Astrocyte (in vitro differentiated cells and primary cell): ENCODE results near the gene GNAT1. TPM values are rescaled to one million over a fixed set of nuclear protein-coding genes. Genes with fewer than 3 reads are reported as not detected.

Source experiments
- DNase-seq: peaks from one replicate; pipeline ENCODE4 v3.0.0-alpha.2; 2010; ENCODE audit warnings: low read depth
- FAIRE-seq: peaks from 2 replicates; lab custom pipeline; 2011; peaks lifted over from hg19 to GRCh38; lab: Jason Lieb, UNC
- H2AFZ ChIP-seq: 2 replicates; pipeline ENCODE4 v1.6.0; 2012; ENCODE audit warnings: low read depth, low read length, inconsistent platforms
- H3K27ac ChIP-seq: 2 replicates; pipeline ENCODE4 v1.5.1; 2011; ENCODE audit warnings: low read depth, low read length, inconsistent platforms
- H3K27me3 ChIP-seq: 2 replicates; pipeline ENCODE4 v1.6.0; 2011; ENCODE audit warnings: low read length, inconsistent platforms; ENCODE audit not compliant: insufficient read depth
- H3K36me3 ChIP-seq: 2 replicates; pipeline ENCODE4 v1.5.1; 2011; ENCODE audit warnings: low read length, inconsistent platforms; ENCODE audit not compliant: insufficient read depth
- H3K4me1 ChIP-seq: 2 replicates; pipeline ENCODE4 v1.5.1; 2011; ENCODE audit warnings: low read length, inconsistent platforms; ENCODE audit not compliant: insufficient read depth
- H3K4me2 ChIP-seq: 2 replicates; pipeline ENCODE4 v1.6.0; 2012; ENCODE audit warnings: low read length, inconsistent platforms
- H3K4me3 ChIP-seq: 2 replicates; pipeline ENCODE4 v1.5.1; 2011; ENCODE audit warnings: low read depth, mild to moderate bottlenecking, low read length, inconsistent platforms; ENCODE audit not compliant: insufficient read depth
- H3K79me2 ChIP-seq: 2 replicates; pipeline ENCODE4 v1.6.0; 2012; ENCODE audit warnings: mild to moderate bottlenecking, low read length, inconsistent platforms; ENCODE audit not compliant: insufficient read depth
- H3K9ac ChIP-seq: 2 replicates; pipeline ENCODE4 v1.6.0; 2012; ENCODE audit warnings: mild to moderate bottlenecking, low read length, inconsistent platforms
- H3K9me3 ChIP-seq: 2 replicates; pipeline ENCODE4 v1.5.1; 2012; ENCODE audit warnings: low read depth, mild to moderate bottlenecking, low read length, inconsistent platforms; ENCODE audit not compliant: insufficient read depth
- H4K20me1 ChIP-seq: 2 replicates; pipeline ENCODE4 v1.6.0; 2012; ENCODE audit warnings: low read length, inconsistent platforms; ENCODE audit not compliant: insufficient read depth
- H3K27ac Mint-ChIP-seq: one replicate; pipeline ENCODE4 v1.8.0; 2021; ENCODE audit warnings: mild to moderate bottlenecking, mixed read lengths; ENCODE audit not compliant: unreplicated experiment
- H3K27me3 Mint-ChIP-seq: one replicate; pipeline ENCODE4 v1.8.0; 2021; ENCODE audit warnings: low read depth, mixed read lengths; ENCODE audit not compliant: unreplicated experiment
- H3K36me3 Mint-ChIP-seq: one replicate; pipeline ENCODE4 v1.8.0; 2021; ENCODE audit warnings: low read depth, mixed read lengths; ENCODE audit not compliant: unreplicated experiment
- H3K4me1 Mint-ChIP-seq: one replicate; pipeline ENCODE4 v1.8.0; 2021; ENCODE audit warnings: low read depth, mixed read lengths; ENCODE audit not compliant: unreplicated experiment
- H3K4me3 Mint-ChIP-seq: one replicate; pipeline ENCODE4 v1.8.0; 2021; ENCODE audit warnings: mild to moderate bottlenecking, moderate library complexity, mixed read lengths; ENCODE audit not compliant: unreplicated experiment
- H3K9me3 Mint-ChIP-seq: one replicate; pipeline ENCODE4 v1.8.0; 2021; ENCODE audit warnings: mild to moderate bottlenecking, mixed read lengths; ENCODE audit not compliant: unreplicated experiment
- EZH2 ChIP-seq: IDR thresholded peaks from 2 replicates; pipeline ENCODE4 v1.6.1; 2012; ENCODE audit warnings: mild to moderate bottlenecking, low read length, inconsistent platforms; ENCODE audit not compliant: insufficient read depth
- total RNA-seq: library from RNA; stranded (reverse); gene quantifications from 2 replicates; pipeline ENCODE4 v1.2.1, GENCODE V29; 2021
- TF ChIP-seq, protein P1 (sequence below): IDR thresholded peaks from 2 replicates; pipeline ENCODE4 v1.5.1; 2011; ENCODE audit warnings: low read depth, mild to moderate bottlenecking, inconsistent platforms, low read length, moderate library complexity; ENCODE audit not compliant: insufficient read depth

Gene GNAT1
- total RNA-seq, 1 donor from 2014 or later: not detected

DNA sequence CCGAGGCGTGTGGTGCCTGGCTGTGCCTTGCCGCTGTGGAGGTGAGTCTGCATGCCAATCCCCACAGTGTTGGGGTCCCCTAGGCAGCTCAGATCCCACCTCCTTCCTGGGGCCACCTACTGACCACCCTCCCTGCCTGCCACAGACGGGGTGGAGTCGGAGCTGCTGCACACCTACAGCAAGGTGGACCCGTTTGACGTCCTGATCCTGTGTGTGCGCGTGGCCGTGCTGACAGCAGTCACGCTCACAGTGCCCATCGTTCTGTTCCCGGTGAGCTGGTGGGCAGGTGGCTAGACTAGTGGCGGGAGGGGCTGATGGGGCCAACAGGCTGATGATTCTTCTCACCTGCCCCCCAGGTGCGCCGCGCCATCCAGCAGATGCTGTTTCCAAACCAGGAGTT lies 27.0 kb downstream of the GNAT1 start:
- TF ChIP-seq, protein P1, sequence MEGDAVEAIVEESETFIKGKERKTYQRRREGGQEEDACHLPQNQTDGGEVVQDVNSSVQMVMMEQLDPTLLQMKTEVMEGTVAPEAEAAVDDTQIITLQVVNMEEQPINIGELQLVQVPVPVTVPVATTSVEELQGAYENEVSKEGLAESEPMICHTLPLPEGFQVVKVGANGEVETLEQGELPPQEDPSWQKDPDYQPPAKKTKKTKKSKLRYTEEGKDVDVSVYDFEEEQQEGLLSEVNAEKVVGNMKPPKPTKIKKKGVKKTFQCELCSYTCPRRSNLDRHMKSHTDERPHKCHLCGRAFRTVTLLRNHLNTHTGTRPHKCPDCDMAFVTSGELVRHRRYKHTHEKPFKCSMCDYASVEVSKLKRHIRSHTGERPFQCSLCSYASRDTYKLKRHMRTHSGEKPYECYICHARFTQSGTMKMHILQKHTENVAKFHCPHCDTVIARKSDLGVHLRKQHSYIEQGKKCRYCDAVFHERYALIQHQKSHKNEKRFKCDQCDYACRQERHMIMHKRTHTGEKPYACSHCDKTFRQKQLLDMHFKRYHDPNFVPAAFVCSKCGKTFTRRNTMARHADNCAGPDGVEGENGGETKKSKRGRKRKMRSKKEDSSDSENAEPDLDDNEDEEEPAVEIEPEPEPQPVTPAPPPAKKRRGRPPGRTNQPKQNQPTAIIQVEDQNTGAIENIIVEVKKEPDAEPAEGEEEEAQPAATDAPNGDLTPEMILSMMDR: no peak
- no peak for TF ChIP-seq EZH2
- no peak for FAIRE-seq
- no peaks in the 10 kb centered on the region for H3K36me3 Mint-ChIP-seq

DNA sequence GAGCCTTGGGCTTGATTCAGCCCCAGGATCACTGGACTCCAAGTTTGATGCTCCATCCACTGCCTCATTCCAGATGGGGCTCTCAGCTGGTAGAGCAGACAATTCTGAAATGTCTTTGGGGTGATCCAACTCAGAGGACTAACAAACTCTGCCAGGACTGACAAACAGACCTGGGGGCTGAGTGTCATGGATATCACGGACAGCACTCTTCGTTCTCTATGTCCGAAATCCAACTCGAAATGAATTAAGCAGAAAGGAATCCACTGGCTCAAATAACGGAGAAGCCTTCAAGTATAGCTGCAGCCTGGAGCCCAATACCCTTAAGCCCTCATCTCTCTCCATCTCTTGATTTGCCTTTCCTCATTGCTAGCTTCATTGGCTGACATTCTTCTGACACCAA lies 27.9 kb downstream of the GNAT1 start:
- no peak overlapping the region for H3K27ac ChIP-seq
- no peaks in the 10 kb centered on the region for H4K20me1 ChIP-seq
- TF ChIP-seq, protein P1: no peak
- no peak for TF ChIP-seq EZH2
- no peak overlapping the region for H3K4me3 ChIP-seq
- peaks cover 6% of the 10 kb centered on the region for H3K4me1 Mint-ChIP-seq
- H3K36me3 Mint-ChIP-seq: no peaks in the 10 kb centered on the region
- H2AFZ ChIP-seq: no peak overlapping the region
- peaks cover 36% of the 10 kb centered on the region for H3K27me3 Mint-ChIP-seq
- FAIRE-seq (no peak), DNase-seq (no peak)
- no peaks in the 10 kb centered on the region for H3K36me3 ChIP-seq
- H3K27me3 ChIP-seq: peaks cover 2% of the 10 kb centered on the region
- H3K79me2 ChIP-seq: no peaks in the 10 kb centered on the region
- no peak overlapping the region for H3K4me2 ChIP-seq
- no peaks in the 10 kb centered on the region for H3K9me3 Mint-ChIP-seq
- H3K4me1 ChIP-seq: no peaks in the 10 kb centered on the region
- H3K27ac Mint-ChIP-seq: no peak overlapping the region
- H3K4me3 Mint-ChIP-seq: peak overlapping the region; percentile 2
- no peaks in the 10 kb centered on the region for H3K9me3 ChIP-seq
- no peak overlapping the region for H3K9ac ChIP-seq

More for the DNA sequence above, 27.0 kb downstream of the GNAT1 start:
- no peaks in the 10 kb centered on the region for H3K4me1 ChIP-seq
- H3K4me3 Mint-ChIP-seq: no peak overlapping the region
- H4K20me1 ChIP-seq: no peaks in the 10 kb centered on the region
- H3K36me3 ChIP-seq: no peaks in the 10 kb centered on the region
- H3K27ac Mint-ChIP-seq: no peak overlapping the region
- no peaks in the 10 kb centered on the region for H3K9me3 ChIP-seq
- no peaks in the 10 kb centered on the region for H3K79me2 ChIP-seq
- peaks cover 2% of the 10 kb centered on the region for H3K27me3 ChIP-seq
- no peak overlapping the region for H2AFZ ChIP-seq
- no peak overlapping the region for H3K27ac ChIP-seq
- no peak overlapping the region for H3K4me3 ChIP-seq
- H3K4me1 Mint-ChIP-seq: peaks cover 6% of the 10 kb centered on the region
- H3K9me3 Mint-ChIP-seq: no peaks in the 10 kb centered on the region
- DNase-seq: no peak
- no peak overlapping the region for H3K4me2 ChIP-seq
- peaks cover 38% of the 10 kb centered on the region for H3K27me3 Mint-ChIP-seq
- no peak overlapping the region for H3K9ac ChIP-seq

DNA sequence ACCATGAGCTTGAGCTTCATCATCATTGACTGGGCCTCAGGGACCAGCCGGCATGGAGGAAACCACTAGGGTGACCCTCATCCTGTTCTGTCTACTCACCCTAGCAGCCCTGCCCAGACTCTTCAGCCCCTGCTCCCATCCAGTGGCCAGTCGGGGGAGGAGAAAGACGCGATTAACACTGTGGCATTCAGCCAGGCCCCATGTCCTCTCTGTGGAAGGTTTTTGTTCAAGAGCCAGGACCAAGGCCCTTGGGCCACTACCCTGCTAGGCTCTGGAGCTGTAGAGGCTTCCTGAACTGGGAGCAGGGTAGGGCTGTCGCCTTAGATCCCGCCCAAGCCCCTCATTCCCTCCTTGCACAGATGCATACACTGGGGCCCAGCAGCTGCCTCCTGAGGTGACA lies 28.7 kb downstream of the GNAT1 start:
- no peak for DNase-seq
- Mint-ChIP-seq H3K4me3 (no peak overlapping the region), H3K9me3 (peaks cover 2% of the 10 kb centered on the region), H3K36me3 (no peaks in the 10 kb centered on the region), H3K27ac (no peak overlapping the region), H3K4me1 (peaks cover 6% of the 10 kb centered on the region), H3K27me3 (peaks cover 35% of the 10 kb centered on the region)
- no peak for FAIRE-seq
- Histone ChIP-seq H3K9ac (no peak overlapping the region), H3K4me3 (no peak overlapping the region), H3K9me3 (no peaks in the 10 kb centered on the region), H2AFZ (no peak overlapping the region), H3K4me2 (no peak overlapping the region), H3K27me3 (peaks cover 6% of the 10 kb centered on the region), H3K36me3 (no peaks in the 10 kb centered on the region), H4K20me1 (no peaks in the 10 kb centered on the region), H3K27ac (no peak overlapping the region), H3K4me1 (no peaks in the 10 kb centered on the region), H3K79me2 (no peaks in the 10 kb centered on the region)
- no peak for TF ChIP-seq EZH2
- TF ChIP-seq, protein P1: no peak
